ENCODE measurements around the gene ONECUT2. TPM values are rescaled to one million over a fixed set of nuclear protein-coding genes. Genes with fewer than 3 reads are reported as not detected.

ONECUT2 gene
- total RNA-seq, 1 donor from 2014 or later: 0.06 TPM

DNA sequence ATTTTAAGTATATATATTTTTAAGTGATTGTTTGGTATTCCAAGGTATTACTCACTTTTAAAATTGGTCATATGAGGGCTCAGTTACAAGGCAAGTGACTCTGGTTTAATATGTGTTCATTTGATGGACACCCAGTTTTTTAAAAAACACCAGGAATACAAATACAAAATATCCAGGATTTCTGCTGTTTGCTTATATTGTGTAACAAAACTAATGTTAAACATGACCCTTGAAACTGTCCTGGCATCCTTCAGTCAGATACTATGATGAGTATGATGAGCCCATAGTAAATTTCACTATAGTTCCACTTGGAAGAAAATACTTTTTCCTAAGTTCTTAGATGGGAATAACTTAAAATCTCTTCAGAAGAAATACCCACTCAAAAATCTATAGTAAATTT, 11.4 kb upstream of the ONECUT2 start:
- H3K4me3 ChIP-seq: no peak overlapping the region
- H3K27me3 ChIP-seq: peaks cover 86% of the 10 kb centered on the region
- Mint-ChIP-seq H3K36me3 (no peaks in the 10 kb centered on the region), H3K9me3 (peaks cover 11% of the 10 kb centered on the region), H3K4me1 (peaks cover under 1% of the 10 kb centered on the region), H3K27ac (no peak overlapping the region), H3K4me3 (no peak overlapping the region), H3K27me3 (ENCODE audit: insufficient read depth, low read depth) (peaks cover 30% of the 10 kb centered on the region)
- H3K79me2 ChIP-seq (ENCODE audit: low read depth): no peaks in the 10 kb centered on the region
- peaks cover 9% of the 10 kb centered on the region for H3F3A ChIP-seq (ENCODE audit: low read depth)
- no peaks in the 10 kb centered on the region for H3K9me3 ChIP-seq (ENCODE audit: low read depth)
- H3K36me3 ChIP-seq: no peaks in the 10 kb centered on the region
- H3K9ac ChIP-seq: no peak overlapping the region
- TF ChIP-seq EZH2phosphoT487 (IDR thresholded peaks at IDR 0.05): no peak
- no peak for TF ChIP-seq EZH2 (IDR thresholded peaks at IDR 0.05)
- TF ChIP-seq, protein P1, sequence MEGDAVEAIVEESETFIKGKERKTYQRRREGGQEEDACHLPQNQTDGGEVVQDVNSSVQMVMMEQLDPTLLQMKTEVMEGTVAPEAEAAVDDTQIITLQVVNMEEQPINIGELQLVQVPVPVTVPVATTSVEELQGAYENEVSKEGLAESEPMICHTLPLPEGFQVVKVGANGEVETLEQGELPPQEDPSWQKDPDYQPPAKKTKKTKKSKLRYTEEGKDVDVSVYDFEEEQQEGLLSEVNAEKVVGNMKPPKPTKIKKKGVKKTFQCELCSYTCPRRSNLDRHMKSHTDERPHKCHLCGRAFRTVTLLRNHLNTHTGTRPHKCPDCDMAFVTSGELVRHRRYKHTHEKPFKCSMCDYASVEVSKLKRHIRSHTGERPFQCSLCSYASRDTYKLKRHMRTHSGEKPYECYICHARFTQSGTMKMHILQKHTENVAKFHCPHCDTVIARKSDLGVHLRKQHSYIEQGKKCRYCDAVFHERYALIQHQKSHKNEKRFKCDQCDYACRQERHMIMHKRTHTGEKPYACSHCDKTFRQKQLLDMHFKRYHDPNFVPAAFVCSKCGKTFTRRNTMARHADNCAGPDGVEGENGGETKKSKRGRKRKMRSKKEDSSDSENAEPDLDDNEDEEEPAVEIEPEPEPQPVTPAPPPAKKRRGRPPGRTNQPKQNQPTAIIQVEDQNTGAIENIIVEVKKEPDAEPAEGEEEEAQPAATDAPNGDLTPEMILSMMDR (IDR thresholded peaks at IDR 0.05): no peak
- no peaks in the 10 kb centered on the region for H4K20me1 ChIP-seq (ENCODE audit: low read depth)
- H3K4me2 ChIP-seq: no peak overlapping the region
- H2AFZ ChIP-seq (replicated peaks): no peak overlapping the region
- H3K27ac ChIP-seq: no peak overlapping the region
- DNase-seq (ENCODE audit: low spot score): no peak
- H3K4me1 ChIP-seq: peaks cover under 1% of the 10 kb centered on the region

DNA sequence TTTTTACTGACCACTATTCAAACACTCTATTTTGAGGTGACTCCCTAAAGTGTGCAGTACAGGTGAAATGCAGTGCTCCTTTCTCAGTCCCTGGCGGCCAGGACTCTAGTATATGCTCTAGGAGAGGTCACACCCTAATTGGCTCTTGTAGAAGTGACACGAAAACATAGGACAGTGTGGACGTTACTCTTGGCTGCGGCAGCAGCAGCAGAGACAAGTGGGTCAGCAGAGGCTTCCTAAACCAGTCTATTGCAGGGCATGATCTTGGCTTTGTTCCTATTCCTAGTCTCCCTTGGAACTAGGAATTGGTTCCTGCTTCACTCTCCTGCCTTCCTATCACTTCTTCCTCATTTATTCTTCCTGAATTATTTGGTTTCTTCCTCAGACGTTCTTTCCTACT, 10.1 kb upstream of the ONECUT2 start:
- H3K36me3 ChIP-seq: no peaks in the 10 kb centered on the region
- peaks cover 14% of the 10 kb centered on the region for H3K4me1 ChIP-seq
- H3K4me3 ChIP-seq: no peak overlapping the region
- no peak overlapping the region for H3K27ac Mint-ChIP-seq
- H3K27me3 ChIP-seq: peaks cover 93% of the 10 kb centered on the region
- H3F3A ChIP-seq (ENCODE audit: low read depth): peaks cover 21% of the 10 kb centered on the region
- H3K4me1 Mint-ChIP-seq: peaks cover 13% of the 10 kb centered on the region
- H3K36me3 Mint-ChIP-seq: no peaks in the 10 kb centered on the region
- H3K27ac ChIP-seq: no peak overlapping the region
- H3K9me3 Mint-ChIP-seq: peaks cover 11% of the 10 kb centered on the region
- no peak for DNase-seq (ENCODE audit: low spot score)
- H4K20me1 ChIP-seq (ENCODE audit: low read depth): peaks cover 5% of the 10 kb centered on the region
- H3K4me3 Mint-ChIP-seq: no peak overlapping the region
- H3K79me2 ChIP-seq (ENCODE audit: low read depth): no peaks in the 10 kb centered on the region
- TF ChIP-seq EZH2 (IDR thresholded peaks at IDR 0.05) (no peak), EZH2phosphoT487 (IDR thresholded peaks at IDR 0.05) (no peak)
- TF ChIP-seq, protein P1 (IDR thresholded peaks at IDR 0.05): no peak
- H3K4me2 ChIP-seq: no peak overlapping the region
- no peak overlapping the region for H2AFZ ChIP-seq (replicated peaks)
- no peak overlapping the region for H3K9ac ChIP-seq
- peaks cover 43% of the 10 kb centered on the region for H3K27me3 Mint-ChIP-seq (ENCODE audit: insufficient read depth, low read depth)
- no peaks in the 10 kb centered on the region for H3K9me3 ChIP-seq (ENCODE audit: low read depth)

GRCh38 chr18:57426187-57426586, 9.0 kb upstream of the ONECUT2 start:
- peaks cover 24% of the 10 kb centered on the region for H3K4me1 ChIP-seq

More at GRCh38 chr18:57426187-57426586, 9.0 kb upstream of the ONECUT2 start:
- Mint-ChIP-seq H3K4me1 (peaks cover 21% of the 10 kb centered on the region), H3K4me3 (no peak overlapping the region), H3K36me3 (no peaks in the 10 kb centered on the region), H3K9me3 (peaks cover 7% of the 10 kb centered on the region), H3K27ac (no peak overlapping the region), H3K27me3 (ENCODE audit: insufficient read depth, low read depth) (peaks cover 52% of the 10 kb centered on the region)
- Histone ChIP-seq H3K4me3 (no peak overlapping the region), H3K9me3 (ENCODE audit: low read depth) (no peaks in the 10 kb centered on the region), H3K79me2 (ENCODE audit: low read depth) (no peaks in the 10 kb centered on the region), H3K27me3 (peaks cover 100% of the 10 kb centered on the region), H3K4me2 (no peak overlapping the region), H3K9ac (no peak overlapping the region), H4K20me1 (ENCODE audit: low read depth) (peaks cover 16% of the 10 kb centered on the region), H3K27ac (no peak overlapping the region), H2AFZ (replicated peaks) (no peak overlapping the region), H3F3A (ENCODE audit: low read depth) (peaks cover 32% of the 10 kb centered on the region), H3K36me3 (no peaks in the 10 kb centered on the region)
- TF ChIP-seq, protein P1 (IDR thresholded peaks at IDR 0.05): no peak
- TF ChIP-seq EZH2phosphoT487 (IDR thresholded peaks at IDR 0.05): no peak
- no peak for TF ChIP-seq EZH2 (IDR thresholded peaks at IDR 0.05)
- DNase-seq (ENCODE audit: low spot score): no peak

Measured in neural progenitor cell (in vitro differentiated cells).